Measurements from ENCODE around the gene RHOH. TPM values are rescaled to one million over a fixed set of nuclear protein-coding genes. Genes with fewer than 3 reads are reported as not detected.

Gene RHOH
- total and polyA plus RNA-seq, 9 of the 15 experiments (the other 6 are each of a cell fraction or from before 2014, with no cell fraction given): 14.3 to 37.7 (median 23.2) TPM

DNA sequence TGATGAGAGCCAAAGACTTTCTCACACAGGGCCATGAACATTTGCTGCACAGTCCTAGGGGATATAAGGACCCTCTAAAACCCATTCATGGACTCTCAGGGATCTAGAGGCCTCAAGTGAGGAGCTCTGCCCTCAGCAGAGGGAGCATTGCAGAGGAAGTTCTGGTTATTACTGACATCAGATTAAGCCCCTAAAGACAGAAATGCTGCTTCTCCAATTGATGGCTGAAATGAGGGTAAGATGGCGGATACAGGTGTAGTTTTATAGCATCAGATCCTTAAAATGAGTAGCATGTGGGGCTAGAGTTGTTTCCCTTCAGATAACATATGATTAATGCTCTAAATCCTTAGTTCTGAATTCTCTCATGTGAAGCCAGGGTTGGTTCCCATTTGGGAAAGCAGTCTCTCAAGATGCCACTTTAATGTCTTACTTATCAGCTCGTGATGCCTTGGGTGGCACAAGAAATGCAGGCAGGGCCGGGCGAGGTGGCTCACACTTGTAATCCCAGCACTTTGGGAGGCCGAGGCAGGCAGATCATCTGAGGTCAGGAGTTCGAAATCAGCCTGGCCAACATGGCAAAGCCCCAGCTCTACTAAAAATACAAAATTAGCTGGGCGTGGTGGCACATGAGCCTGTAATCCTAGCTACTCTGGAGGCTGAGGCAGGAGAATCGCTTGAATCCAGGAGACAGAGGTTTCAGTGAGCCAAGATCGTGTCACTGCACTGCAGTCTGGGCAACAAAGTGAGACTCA, 7.9 kb downstream of the RHOH start:
- 29% methylated on average over 9 of the region's 9 CpGs for WGBS (ENCODE audit: insufficient coverage, low coverage, missing lambda C conversion rate)
- peaks cover 28 to 34% of the 10 kb centered on the region in 2 experiments; a peak in 4 of 5 replicates for H3K4me1 ChIP-seq (replicated peaks in 1 of 2; ENCODE audit: control insufficient read depth in 2 of 2, insufficient read depth in 2 of 2, low read length in 2 of 2)
- H3K9ac ChIP-seq (ENCODE audit: insufficient read depth in 1 of 2, low read depth in 2 of 2, low read length in 2 of 2): peak overlapping the region; percentile 53 to 91; a peak in 3 of 4 replicates
- no peaks in the 10 kb centered on the region for H3K27me3 ChIP-seq (ENCODE audit: control insufficient read depth in 2 of 2, insufficient read depth in 2 of 2, low read length in 2 of 2)
- ChIA-PET POLR2A (interaction anchor here (0.7 to 1.2 kb wide), 3 partner anchors 10 to 34 kb away, joined by 3 to 4 read pairs (median 4); no protein-coding TSS in a partner anchor), CTCF (ENCODE audit: low intra/inter-chr PET ratio) (no interaction called here)
- peak overlapping the region; percentile 97 for H3K27ac ChIP-seq (ENCODE audit: extremely low read depth, low read depth, low read length)
- intact Hi-C loops (cut with micrococcal nuclease): loop anchor here (2.0 kb wide), 1 partner anchor 104 kb away; no protein-coding TSS in a partner anchor
- no peaks in the 10 kb centered on the region for H3K9me1 ChIP-seq (ENCODE audit: control insufficient read depth, insufficient read depth, low read length)
- H3K79me2 ChIP-seq (ENCODE audit: control insufficient read depth, insufficient read depth, low read length): peaks cover 98% of the 10 kb centered on the region
- peak overlapping the region; percentile 92 for H3K4me2 ChIP-seq (ENCODE audit: insufficient read depth, low read length)
- ATAC-seq (peak; percentile 3; the same call in 1 of the 3 replicates), FAIRE-seq (peak; percentile 65), DNase-seq (ENCODE audit: extremely low read depth in 1 of 4, low spot score in 3 of 4) (no peak)
- in situ Hi-C loops (cut with MboI): no loop called here
- H2AFZ ChIP-seq (ENCODE audit: low read depth, low read length): peak overlapping the region; percentile 66
- no peaks in the 10 kb centered on the region for H4K20me1 ChIP-seq (replicated peaks; ENCODE audit: control insufficient read depth, insufficient read depth, low read length)
- peaks cover 6% of the 10 kb centered on the region; the same call in 1 of the 3 replicates for H3K36me3 ChIP-seq (ENCODE audit: control insufficient read depth, insufficient read depth, low read length)
- H3K4me3 ChIP-seq: peak overlapping the region; percentile 46; the same call in 1 of the 2 replicates
- no peaks in the 10 kb centered on the region for H3K9me3 ChIP-seq (replicated peaks; ENCODE audit: control insufficient read depth, insufficient read depth, low read depth, low read length)
- BruUV-seq (replicated peaks): no TSS peak
- TF ChIP-seq, protein P1, sequence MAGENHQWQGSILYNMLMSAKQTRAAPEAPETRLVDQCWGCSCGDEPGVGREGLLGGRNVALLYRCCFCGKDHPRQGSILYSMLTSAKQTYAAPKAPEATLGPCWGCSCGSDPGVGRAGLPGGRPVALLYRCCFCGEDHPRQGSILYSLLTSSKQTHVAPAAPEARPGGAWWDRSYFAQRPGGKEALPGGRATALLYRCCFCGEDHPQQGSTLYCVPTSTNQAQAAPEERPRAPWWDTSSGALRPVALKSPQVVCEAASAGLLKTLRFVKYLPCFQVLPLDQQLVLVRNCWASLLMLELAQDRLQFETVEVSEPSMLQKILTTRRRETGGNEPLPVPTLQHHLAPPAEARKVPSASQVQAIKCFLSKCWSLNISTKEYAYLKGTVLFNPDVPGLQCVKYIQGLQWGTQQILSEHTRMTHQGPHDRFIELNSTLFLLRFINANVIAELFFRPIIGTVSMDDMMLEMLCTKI (IDR thresholded peaks at IDR 0.05; ENCODE audit: partially characterized antibody): no peak
- TF ChIP-seq FOXM1 (IDR thresholded peaks at IDR 0.05; ENCODE audit: low read depth) (no peak), FOXM1 (CRISPR knock-in tag; IDR thresholded peaks at IDR 0.05; ENCODE audit: low read depth) (no peak), TAF9B (IDR thresholded peaks at IDR 0.05; ENCODE audit: partially characterized antibody) (no peak), ZNF445 (CRISPR knock-in tag; IDR thresholded peaks at IDR 0.05; ENCODE audit: low read depth) (no peak), GTF2F1 (IDR thresholded peaks at IDR 0.05; ENCODE audit: low read depth, low read length) (no peak), ZNF232 (CRISPR knock-in tag; IDR thresholded peaks at IDR 0.05) (no peak), ZNF253 (CRISPR knock-in tag; conservative IDR thresholded peaks at IDR 0.05) (no peak), SPI1 (IDR thresholded peaks at IDR 0.05; ENCODE audit: borderline replicate concordance, low read depth, low read length) (no peak), CXXC5 (CRISPR knock-in tag; IDR thresholded peaks at IDR 0.05) (no peak), NR1H2 (CRISPR knock-in tag; IDR thresholded peaks at IDR 0.05) (no peak), MEIS2 (IDR thresholded peaks at IDR 0.05; ENCODE audit: partially characterized antibody) (peak; percentile 32), NR4A1 (CRISPR knock-in tag; IDR thresholded peaks at IDR 0.05) (no peak), NR4A1 (tag; IDR thresholded peaks at IDR 0.05) (0 out of 2 replicates have a peak, but pooled peaks have one; percentile 42), NCOR1 (IDR thresholded peaks at IDR 0.05) (no peak), KDM5B (IDR thresholded peaks at IDR 0.05; ENCODE audit: insufficient replicate concordance, low read depth, low read length) (no peak), CBX3 (IDR thresholded peaks at IDR 0.05; ENCODE audit: borderline replicate concordance in 1 of 2, low read length in 2 of 2) (no peak), DACH1 (IDR thresholded peaks at IDR 0.05; ENCODE audit: partially characterized antibody) (no peak), SMARCB1 (IDR thresholded peaks at IDR 0.05; ENCODE audit: insufficient read length, low read depth) (no peak), NFE2L1 (tag; IDR thresholded peaks at IDR 0.05; ENCODE audit: borderline replicate concordance, low read depth) (no peak), PHTF2 (CRISPR knock-in tag; IDR thresholded peaks at IDR 0.05) (no peak)
- TF ChIP-seq, protein P2, sequence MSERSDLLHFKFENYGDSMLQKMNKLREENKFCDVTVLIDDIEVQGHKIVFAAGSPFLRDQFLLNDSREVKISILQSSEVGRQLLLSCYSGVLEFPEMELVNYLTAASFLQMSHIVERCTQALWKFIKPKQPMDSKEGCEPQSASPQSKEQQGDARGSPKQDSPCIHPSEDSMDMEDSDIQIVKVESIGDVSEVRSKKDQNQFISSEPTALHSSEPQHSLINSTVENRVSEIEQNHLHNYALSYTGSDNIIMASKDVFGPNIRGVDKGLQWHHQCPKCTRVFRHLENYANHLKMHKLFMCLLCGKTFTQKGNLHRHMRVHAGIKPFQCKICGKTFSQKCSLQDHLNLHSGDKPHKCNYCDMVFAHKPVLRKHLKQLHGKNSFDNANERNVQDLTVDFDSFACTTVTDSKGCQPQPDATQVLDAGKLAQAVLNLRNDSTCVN (CRISPR knock-in tag; IDR thresholded peaks at IDR 0.05): peak; percentile 57; the same call in 1 of the 2 replicates

Data from K562 (cell line).